Vagina (tissue), 2 donors: ENCODE measurements around the gene PMF1. TPM values are rescaled to one million over a fixed set of nuclear protein-coding genes. Genes with fewer than 3 reads are reported as not detected.

Source experiments
- DNase-seq, 2 donors: peaks; one replicate each; pipeline ENCODE4 v3.0.0-alpha.2; 2017; ENCODE audit errors: extremely low spot score in 2 of 2
- H3K27ac ChIP-seq: fragments of 200-600 bp; sonication (generic); one replicate; pipeline ENCODE4 v1.5.1; 2019
- H3K27me3 ChIP-seq: fragments of 200-600 bp; sonication (generic); one replicate; pipeline ENCODE4 v1.5.1; 2019
- H3K36me3 ChIP-seq, 2 donors: fragments of 200-600 bp; sonication (generic); one replicate each; pipeline ENCODE4 v1.5.1; 2017 to 2019
- H3K4me1 ChIP-seq: fragments of 200-600 bp; sonication (generic); one replicate; pipeline ENCODE4 v1.5.1; 2019
- H3K4me3 ChIP-seq, 2 donors: fragments of 200-600 bp; sonication (generic); 1 replicate in 1 of 2; 2 replicates in 1 of 2; pipeline ENCODE4 v1.5.1; 2016 to 2019
- H3K9me3 ChIP-seq: fragments of 200-600 bp; sonication (generic); one replicate; pipeline ENCODE4 v1.5.1; 2019
- POLR2A ChIP-seq, 2 donors: fragments of 450-650 bp; IDR thresholded peaks; one replicate each; pipeline ENCODE4 v1.6.1; 2017; ENCODE audit warnings: antibody characterized with exemption in 2 of 2, mild to moderate bottlenecking in 2 of 2, moderate library complexity in 2 of 2
- POLR2AphosphoS5 ChIP-seq, 2 donors: sonication (generic); formaldehyde crosslinking; IDR thresholded peaks; one replicate each; pipeline ENCODE4 v1.9.0; 2017; ENCODE audit warnings: antibody characterized with exemption in 2 of 2, mild to moderate bottlenecking in 2 of 2, low read depth in 1 of 2; ENCODE audit not compliant: insufficient read depth in 1 of 2
- intact Hi-C: fragments of 100-400 bp; cut with DNase I; formaldehyde crosslinking; loops from one replicate; pipeline ENCODE4 v1.15.1; 2023
- total RNA-seq: library from RNA; depleted of rRNA; stranded (reverse); fragments of >200 nt; gene quantifications from one replicate; pipeline ENCODE4 v1.2.3, GENCODE V29; 2016
- TF ChIP-seq, protein P1 (sequence below), 3 experiments: fragments of 450-650 bp in 2 of 3; fragments of 200-600 bp in 1 of 3; sonication (generic) in 1 of 3; IDR thresholded peaks; one replicate each; pipeline ENCODE4 v1.5.1; 2017 to 2019; ENCODE audit warnings: antibody characterized with exemption in 3 of 3, mild to moderate bottlenecking in 2 of 3, moderate library complexity in 2 of 3

The PMF1 gene
- total RNA-seq, 1 donor from 2014 or later: 44.7 TPM

DNA sequence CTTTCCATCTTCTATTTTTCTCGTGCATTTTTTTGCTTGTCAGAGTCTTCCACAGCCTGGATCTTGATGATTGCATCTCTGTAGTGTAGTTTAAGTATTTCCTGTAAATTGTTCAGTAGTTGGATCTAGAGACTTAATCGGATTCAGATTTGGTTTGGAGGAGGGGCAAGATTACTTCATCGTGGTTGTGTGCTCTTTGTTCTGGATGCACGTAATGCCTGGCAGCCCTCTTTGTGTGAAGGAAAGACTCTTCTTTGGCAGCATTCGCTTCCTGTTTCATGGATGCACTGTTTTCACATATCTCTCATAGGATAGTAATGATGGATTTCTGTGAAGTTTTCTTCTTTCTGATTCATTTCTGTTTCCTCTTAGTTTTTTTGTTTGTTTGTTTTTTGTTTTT lies 45.3 kb upstream of the PMF1 start:
- Histone ChIP-seq H3K4me1 (no peaks in the 10 kb centered on the region), H3K4me3 (no peak overlapping the region), H3K9me3 (no peaks in the 10 kb centered on the region), H3K27me3 (no peaks in the 10 kb centered on the region), H3K27ac (no peak overlapping the region), H3K36me3 (no peaks in the 10 kb centered on the region)
- no peak for DNase-seq
- intact Hi-C loops: no loop called here
- TF ChIP-seq, protein P1, sequence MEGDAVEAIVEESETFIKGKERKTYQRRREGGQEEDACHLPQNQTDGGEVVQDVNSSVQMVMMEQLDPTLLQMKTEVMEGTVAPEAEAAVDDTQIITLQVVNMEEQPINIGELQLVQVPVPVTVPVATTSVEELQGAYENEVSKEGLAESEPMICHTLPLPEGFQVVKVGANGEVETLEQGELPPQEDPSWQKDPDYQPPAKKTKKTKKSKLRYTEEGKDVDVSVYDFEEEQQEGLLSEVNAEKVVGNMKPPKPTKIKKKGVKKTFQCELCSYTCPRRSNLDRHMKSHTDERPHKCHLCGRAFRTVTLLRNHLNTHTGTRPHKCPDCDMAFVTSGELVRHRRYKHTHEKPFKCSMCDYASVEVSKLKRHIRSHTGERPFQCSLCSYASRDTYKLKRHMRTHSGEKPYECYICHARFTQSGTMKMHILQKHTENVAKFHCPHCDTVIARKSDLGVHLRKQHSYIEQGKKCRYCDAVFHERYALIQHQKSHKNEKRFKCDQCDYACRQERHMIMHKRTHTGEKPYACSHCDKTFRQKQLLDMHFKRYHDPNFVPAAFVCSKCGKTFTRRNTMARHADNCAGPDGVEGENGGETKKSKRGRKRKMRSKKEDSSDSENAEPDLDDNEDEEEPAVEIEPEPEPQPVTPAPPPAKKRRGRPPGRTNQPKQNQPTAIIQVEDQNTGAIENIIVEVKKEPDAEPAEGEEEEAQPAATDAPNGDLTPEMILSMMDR (IDR thresholded peaks at IDR 0.05): no peak
- no peak for TF ChIP-seq POLR2AphosphoS5 (IDR thresholded peaks at IDR 0.05; ENCODE audit: insufficient read depth in 1 of 2, low read depth in 1 of 2)
- no peak for TF ChIP-seq POLR2A (IDR thresholded peaks at IDR 0.05)

DNA sequence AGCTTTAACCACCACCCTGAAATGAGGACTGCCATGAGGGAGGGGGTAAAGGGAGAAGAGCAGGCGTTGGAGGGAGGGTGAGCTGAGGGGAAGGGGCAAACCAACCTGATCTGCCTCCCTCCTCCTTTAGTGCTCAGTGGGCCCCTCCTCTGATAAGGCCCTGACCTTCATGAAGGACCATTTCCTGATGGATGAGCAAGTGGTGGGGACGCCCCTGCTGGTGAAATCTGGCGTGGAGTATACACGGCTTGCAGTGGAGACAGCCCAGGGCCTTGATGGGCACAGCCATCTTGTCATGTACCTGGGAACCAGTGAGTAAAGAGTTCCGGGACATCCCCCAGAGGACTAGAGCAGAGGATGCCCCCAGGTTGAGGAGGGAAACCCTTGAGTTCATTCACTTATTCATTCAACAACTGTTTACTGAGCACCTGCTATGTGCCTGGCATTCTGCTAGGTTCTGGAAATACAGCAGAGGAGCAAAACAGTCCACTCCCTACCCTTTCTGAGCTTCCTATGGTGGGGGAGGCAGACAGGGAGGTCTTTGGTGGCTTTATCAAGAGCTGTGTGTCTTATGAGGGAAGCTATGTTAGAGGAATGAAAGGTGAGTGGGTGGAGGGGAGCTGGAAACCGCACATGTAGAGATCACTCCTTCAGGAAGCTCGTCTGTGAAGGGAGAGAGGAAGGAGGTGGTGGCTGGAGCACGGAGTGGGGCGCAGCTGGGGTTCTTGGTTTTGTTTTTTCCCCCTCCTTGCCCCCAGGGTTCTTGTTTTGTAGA lies 39.9 kb upstream of the PMF1 start:
- TF ChIP-seq POLR2AphosphoS5 (IDR thresholded peaks at IDR 0.05; ENCODE audit: insufficient read depth in 1 of 2, low read depth in 1 of 2) (no peak), POLR2A (IDR thresholded peaks at IDR 0.05) (no peak)
- TF ChIP-seq, protein P1 (IDR thresholded peaks at IDR 0.05): no peak
- peaks cover 0 to 5% of the 10 kb centered on the region in 2 donors for H3K36me3 ChIP-seq
- intact Hi-C loops: no loop called here
- no peaks in the 10 kb centered on the region for H3K4me1 ChIP-seq
- H3K9me3 ChIP-seq: no peaks in the 10 kb centered on the region
- H3K27ac ChIP-seq: no peak overlapping the region
- no peak overlapping the region for H3K4me3 ChIP-seq
- no peak for DNase-seq
- H3K27me3 ChIP-seq: no peaks in the 10 kb centered on the region

DNA sequence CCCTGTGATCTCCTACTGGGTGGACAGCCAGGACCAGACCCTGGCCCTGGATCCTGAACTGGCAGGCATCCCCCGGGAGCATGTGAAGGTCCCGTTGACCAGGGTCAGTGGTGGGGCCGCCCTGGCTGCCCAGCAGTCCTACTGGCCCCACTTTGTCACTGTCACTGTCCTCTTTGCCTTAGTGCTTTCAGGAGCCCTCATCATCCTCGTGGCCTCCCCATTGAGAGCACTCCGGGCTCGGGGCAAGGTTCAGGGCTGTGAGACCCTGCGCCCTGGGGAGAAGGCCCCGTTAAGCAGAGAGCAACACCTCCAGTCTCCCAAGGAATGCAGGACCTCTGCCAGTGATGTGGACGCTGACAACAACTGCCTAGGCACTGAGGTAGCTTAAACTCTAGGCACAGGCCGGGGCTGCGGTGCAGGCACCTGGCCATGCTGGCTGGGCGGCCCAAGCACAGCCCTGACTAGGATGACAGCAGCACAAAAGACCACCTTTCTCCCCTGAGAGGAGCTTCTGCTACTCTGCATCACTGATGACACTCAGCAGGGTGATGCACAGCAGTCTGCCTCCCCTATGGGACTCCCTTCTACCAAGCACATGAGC lies 36.1 kb upstream of the PMF1 start:
- Histone ChIP-seq H3K4me3 (no peak overlapping the region), H3K9me3 (no peaks in the 10 kb centered on the region), H3K36me3 (peaks cover 0 to 5% of the 10 kb centered on the region in 2 donors), H3K4me1 (no peaks in the 10 kb centered on the region), H3K27me3 (no peaks in the 10 kb centered on the region), H3K27ac (no peak overlapping the region)
- DNase-seq: no peak
- TF ChIP-seq POLR2AphosphoS5 (IDR thresholded peaks at IDR 0.05; ENCODE audit: insufficient read depth in 1 of 2, low read depth in 1 of 2) (no peak), POLR2A (IDR thresholded peaks at IDR 0.05) (no peak)
- TF ChIP-seq, protein P1 (IDR thresholded peaks at IDR 0.05): no peak
- intact Hi-C loops: no loop called here

DNA sequence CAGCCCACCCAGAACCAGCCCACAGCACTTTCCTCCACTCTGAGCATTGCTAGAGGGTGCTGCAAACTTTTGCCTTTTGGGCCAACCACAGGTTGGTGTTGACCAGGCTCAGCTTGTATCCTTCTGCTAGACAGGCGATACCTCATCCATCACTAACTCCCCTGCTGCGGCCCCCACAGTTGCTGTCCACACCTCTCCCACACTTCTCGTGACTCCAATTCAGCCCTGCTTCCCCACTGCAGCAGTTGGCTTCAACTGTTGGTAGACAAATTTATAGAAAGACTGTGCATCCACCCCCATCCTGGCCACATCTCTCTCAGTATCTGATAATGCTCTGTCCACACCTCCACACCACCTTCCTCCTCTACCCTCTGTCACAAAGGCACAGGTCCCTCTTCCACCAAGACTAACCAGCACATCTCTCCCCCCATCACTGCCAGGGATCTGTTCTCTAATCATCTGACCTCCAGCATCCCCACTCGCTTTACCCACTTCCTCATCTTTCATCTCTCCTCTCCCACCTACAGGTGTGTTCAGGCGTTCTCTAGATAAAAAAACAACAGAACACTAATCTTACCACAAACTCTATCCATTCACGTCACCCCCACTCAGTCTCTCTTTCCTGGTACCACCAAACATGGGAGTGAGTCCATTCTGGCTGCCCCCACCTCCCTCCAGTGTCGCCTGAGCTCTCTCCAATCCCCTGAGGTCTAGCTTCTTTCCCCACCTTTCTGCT lies 34.7 kb upstream of the PMF1 start:
- H3K27me3 ChIP-seq: no peaks in the 10 kb centered on the region
- H3K9me3 ChIP-seq: no peaks in the 10 kb centered on the region
- no peak for DNase-seq
- no peak overlapping the region for H3K27ac ChIP-seq
- no peak overlapping the region for H3K4me3 ChIP-seq
- intact Hi-C loops: no loop called here
- TF ChIP-seq POLR2A (IDR thresholded peaks at IDR 0.05): no peak
- no peak for TF ChIP-seq POLR2AphosphoS5 (IDR thresholded peaks at IDR 0.05; ENCODE audit: insufficient read depth in 1 of 2, low read depth in 1 of 2)
- TF ChIP-seq, protein P1 (IDR thresholded peaks at IDR 0.05): no peak
- H3K36me3 ChIP-seq: peaks cover 0 to 5% of the 10 kb centered on the region in 2 donors
- H3K4me1 ChIP-seq: no peaks in the 10 kb centered on the region
